Thoracic aorta (tissue), 2 donors: Measurements from ENCODE around the gene HIVEP2. TPM values are rescaled to one million over a fixed set of nuclear protein-coding genes. Genes with fewer than 3 reads are reported as not detected.

Experiments used
- ATAC-seq: fragments of 150-250 bp; one replicate; pipeline ENCODE4 v1.8.0; 2017; ENCODE audit warnings: low read depth; ENCODE audit not compliant: insufficient number of reproducible peaks, low FRiP score
- DNase-seq: peaks from one replicate; pipeline ENCODE4 v3.0.0-alpha.2; 2020; ENCODE audit warnings: low spot score
- H3K27ac ChIP-seq, 2 donors: fragments of 200-600 bp; sonication (generic); 1 replicate in 1 of 2; 2 replicates in 1 of 2; pipeline ENCODE4 v1.5.1; 2016; ENCODE audit warnings: mild to moderate bottlenecking in 2 of 2, moderate library complexity in 2 of 2
- H3K27me3 ChIP-seq: fragments of 200-600 bp; sonication (generic); replicated peaks from 2 replicates; pipeline ENCODE4 v1.6.0; 2016; ENCODE audit warnings: mild to moderate bottlenecking; ENCODE audit not compliant: insufficient read depth
- H3K36me3 ChIP-seq: fragments of 200-600 bp; sonication (generic); one replicate; pipeline ENCODE4 v1.5.1; 2016
- H3K4me1 ChIP-seq, 2 donors: fragments of 200-600 bp; sonication (generic); 1 replicate in 1 of 2; 2 replicates in 1 of 2; pipeline versions ENCODE4 v1.5.1 to v1.6.0; 2016; ENCODE audit warnings: low read depth in 2 of 2, mild to moderate bottlenecking in 1 of 2; ENCODE audit not compliant: control insufficient read depth in 1 of 2
- H3K4me3 ChIP-seq: fragments of 200-600 bp; sonication (generic); 2 replicates; pipeline ENCODE4 v1.5.1; 2016; ENCODE audit warnings: mild to moderate bottlenecking
- H3K9me3 ChIP-seq: fragments of 200-600 bp; sonication (generic); 2 replicates; pipeline ENCODE4 v1.5.1; 2016
- total RNA-seq, 2 donors: library from RNA; depleted of rRNA; stranded (reverse); fragments of >200 nt; gene quantifications; one replicate each; pipeline versions ENCODE4 v1.1.0 to v1.2.3, GENCODE V29; 2016
- TF ChIP-seq, protein P1 (sequence below): fragments of 200-600 bp; sonication (generic); IDR thresholded peaks from one replicate; pipeline ENCODE4 v1.5.1; 2019; ENCODE audit warnings: antibody characterized with exemption

Gene HIVEP2
- total RNA-seq, 2 donors from 2014 or later: 32.9 to 51.7 TPM

DNA sequence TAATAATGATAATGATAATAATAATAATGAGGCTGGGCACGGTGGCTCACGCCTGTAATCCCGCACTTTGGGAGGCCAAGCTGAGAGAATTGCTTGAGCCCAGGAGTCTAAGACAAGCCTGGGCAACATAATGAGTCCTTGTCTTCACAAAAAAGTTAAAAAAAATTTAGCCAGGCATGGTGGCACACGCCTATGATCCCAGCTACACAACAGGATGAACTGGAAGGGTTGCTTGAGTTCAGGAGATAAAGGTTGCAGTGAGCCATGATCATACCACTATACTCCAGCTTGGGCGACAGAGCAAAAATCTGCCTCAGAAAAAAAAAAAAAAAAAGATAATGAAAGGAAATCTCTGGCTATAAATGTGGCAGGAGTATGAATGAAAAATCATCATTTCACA is 213.4 kb downstream of the HIVEP2 start:
- TF ChIP-seq, protein P1, sequence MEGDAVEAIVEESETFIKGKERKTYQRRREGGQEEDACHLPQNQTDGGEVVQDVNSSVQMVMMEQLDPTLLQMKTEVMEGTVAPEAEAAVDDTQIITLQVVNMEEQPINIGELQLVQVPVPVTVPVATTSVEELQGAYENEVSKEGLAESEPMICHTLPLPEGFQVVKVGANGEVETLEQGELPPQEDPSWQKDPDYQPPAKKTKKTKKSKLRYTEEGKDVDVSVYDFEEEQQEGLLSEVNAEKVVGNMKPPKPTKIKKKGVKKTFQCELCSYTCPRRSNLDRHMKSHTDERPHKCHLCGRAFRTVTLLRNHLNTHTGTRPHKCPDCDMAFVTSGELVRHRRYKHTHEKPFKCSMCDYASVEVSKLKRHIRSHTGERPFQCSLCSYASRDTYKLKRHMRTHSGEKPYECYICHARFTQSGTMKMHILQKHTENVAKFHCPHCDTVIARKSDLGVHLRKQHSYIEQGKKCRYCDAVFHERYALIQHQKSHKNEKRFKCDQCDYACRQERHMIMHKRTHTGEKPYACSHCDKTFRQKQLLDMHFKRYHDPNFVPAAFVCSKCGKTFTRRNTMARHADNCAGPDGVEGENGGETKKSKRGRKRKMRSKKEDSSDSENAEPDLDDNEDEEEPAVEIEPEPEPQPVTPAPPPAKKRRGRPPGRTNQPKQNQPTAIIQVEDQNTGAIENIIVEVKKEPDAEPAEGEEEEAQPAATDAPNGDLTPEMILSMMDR: no peak
- Histone ChIP-seq H3K4me1 (no peaks in the 10 kb centered on the region), H3K27ac (no peak overlapping the region), H3K36me3 (no peaks in the 10 kb centered on the region), H3K9me3 (no peaks in the 10 kb centered on the region), H3K27me3 (no peaks in the 10 kb centered on the region), H3K4me3 (no peak overlapping the region)
- ATAC-seq (no peak), DNase-seq (no peak)

DNA sequence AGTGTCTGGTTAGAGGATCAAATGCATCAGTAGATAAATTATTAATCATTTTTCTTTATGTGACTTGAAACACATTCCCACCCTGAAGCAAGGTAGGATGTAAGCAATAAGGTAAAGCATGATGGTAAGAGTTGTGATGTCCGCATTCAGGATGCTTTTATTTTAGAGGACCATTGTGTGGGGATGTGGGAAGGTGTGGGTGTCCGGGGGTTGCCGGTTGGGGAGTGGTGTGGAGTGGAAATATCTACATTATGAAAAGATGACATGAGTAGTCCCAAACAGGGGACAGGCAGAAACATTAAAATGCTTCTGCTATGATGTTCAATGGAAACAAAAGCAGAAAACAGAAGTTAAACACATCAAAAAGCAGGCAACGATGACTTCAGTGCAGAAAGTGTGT is 215.4 kb downstream of the HIVEP2 start:
- TF ChIP-seq, protein P1: no peak
- Histone ChIP-seq H3K4me1 (no peaks in the 10 kb centered on the region), H3K27me3 (no peaks in the 10 kb centered on the region), H3K36me3 (no peaks in the 10 kb centered on the region), H3K27ac (no peak overlapping the region), H3K9me3 (no peaks in the 10 kb centered on the region), H3K4me3 (no peak overlapping the region)
- ATAC-seq: no peak
- no peak for DNase-seq

DNA sequence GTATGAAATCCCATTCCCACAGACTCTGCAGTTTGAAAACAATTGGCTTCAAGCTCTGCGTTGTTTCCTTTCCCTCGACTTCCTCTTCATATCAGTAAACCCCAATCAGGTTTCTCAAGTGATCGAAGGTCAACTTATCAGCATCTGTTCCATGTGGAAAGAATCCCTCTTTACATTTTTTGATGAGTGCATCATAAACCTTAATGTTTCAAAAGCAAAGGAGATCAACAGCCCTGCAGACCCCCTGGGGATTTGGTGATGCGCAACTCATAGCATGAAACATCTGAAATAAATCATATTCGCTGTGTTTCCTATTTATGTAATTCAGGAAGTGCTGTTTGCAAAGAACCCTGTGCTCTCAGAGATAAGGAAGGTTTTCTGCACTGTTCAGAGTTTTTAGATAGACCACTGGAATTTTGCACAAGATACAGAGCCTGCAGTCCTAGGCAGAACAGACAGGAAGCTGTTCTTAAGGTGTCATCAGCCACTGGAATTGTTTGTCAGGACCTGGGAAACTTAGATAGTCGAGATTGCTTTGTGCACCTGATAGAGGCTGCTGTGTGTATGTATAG is 216.0 kb downstream of the HIVEP2 start:
- no peak overlapping the region for H3K4me3 ChIP-seq
- ATAC-seq (no peak), DNase-seq (no peak)
- no peaks in the 10 kb centered on the region for H3K4me1 ChIP-seq
- no peaks in the 10 kb centered on the region for H3K9me3 ChIP-seq
- no peak overlapping the region for H3K27ac ChIP-seq
- TF ChIP-seq, protein P1: no peak
- H3K36me3 ChIP-seq: no peaks in the 10 kb centered on the region
- H3K27me3 ChIP-seq: no peaks in the 10 kb centered on the region

DNA sequence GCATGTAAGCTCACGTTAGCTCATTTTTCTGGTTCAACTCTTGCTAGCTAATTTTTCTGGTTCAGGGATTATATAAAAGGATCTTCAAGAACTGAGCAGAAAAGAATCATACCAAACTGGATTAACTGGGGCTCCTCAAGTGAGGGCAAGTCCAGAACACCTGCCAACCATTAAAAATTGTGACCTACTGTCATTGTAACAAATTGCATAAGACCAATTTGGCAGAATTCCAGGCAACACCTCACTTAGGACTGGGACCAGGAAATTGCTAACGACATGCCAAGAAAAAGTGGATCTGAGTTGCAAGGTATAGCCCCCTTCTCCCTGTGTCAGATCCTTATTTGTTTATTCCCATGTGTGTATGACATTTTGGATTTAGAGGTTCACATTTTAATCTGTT is 216.6 kb downstream of the HIVEP2 start:
- ATAC-seq (no peak), DNase-seq (no peak)
- TF ChIP-seq, protein P1: no peak
- Histone ChIP-seq H3K36me3 (no peaks in the 10 kb centered on the region), H3K4me1 (no peaks in the 10 kb centered on the region), H3K27me3 (no peaks in the 10 kb centered on the region), H3K4me3 (no peak overlapping the region), H3K27ac (no peak overlapping the region), H3K9me3 (no peaks in the 10 kb centered on the region)

DNA sequence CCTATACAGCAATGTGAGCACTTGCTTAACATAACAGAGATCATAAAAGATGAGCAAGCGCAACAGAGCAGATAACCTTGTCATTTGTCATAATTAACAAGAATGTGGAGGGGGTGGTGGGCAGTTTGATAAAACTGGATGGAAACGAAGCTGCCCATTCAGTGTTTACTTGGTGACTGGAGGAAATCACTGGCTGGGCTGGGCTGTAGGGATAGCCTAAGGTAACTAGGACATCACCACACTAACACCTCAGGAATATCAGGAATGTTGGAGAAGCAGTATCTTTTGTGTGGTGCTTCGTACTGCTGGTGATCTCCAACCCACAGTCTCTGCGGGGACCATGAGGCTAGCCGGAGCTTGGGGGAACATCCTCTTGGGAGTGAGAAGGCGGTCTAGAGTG is 218.4 kb downstream of the HIVEP2 start:
- no peak overlapping the region for H3K27ac ChIP-seq
- TF ChIP-seq, protein P1: no peak
- H3K4me3 ChIP-seq: no peak overlapping the region
- H3K27me3 ChIP-seq: no peaks in the 10 kb centered on the region
- H3K4me1 ChIP-seq: no peaks in the 10 kb centered on the region
- no peak for DNase-seq
- no peaks in the 10 kb centered on the region for H3K36me3 ChIP-seq
- ATAC-seq: no peak
- H3K9me3 ChIP-seq: no peaks in the 10 kb centered on the region
